SHP77 (cell line): ENCODE results near the gene NDUFAF4.

ENCODE experiments used
- DNase-seq, 2 experiments: peaks; one replicate each; lab custom pipeline; 2025; lab: John Stamatoyannopoulos, UW

Gene NDUFAF4

DNA sequence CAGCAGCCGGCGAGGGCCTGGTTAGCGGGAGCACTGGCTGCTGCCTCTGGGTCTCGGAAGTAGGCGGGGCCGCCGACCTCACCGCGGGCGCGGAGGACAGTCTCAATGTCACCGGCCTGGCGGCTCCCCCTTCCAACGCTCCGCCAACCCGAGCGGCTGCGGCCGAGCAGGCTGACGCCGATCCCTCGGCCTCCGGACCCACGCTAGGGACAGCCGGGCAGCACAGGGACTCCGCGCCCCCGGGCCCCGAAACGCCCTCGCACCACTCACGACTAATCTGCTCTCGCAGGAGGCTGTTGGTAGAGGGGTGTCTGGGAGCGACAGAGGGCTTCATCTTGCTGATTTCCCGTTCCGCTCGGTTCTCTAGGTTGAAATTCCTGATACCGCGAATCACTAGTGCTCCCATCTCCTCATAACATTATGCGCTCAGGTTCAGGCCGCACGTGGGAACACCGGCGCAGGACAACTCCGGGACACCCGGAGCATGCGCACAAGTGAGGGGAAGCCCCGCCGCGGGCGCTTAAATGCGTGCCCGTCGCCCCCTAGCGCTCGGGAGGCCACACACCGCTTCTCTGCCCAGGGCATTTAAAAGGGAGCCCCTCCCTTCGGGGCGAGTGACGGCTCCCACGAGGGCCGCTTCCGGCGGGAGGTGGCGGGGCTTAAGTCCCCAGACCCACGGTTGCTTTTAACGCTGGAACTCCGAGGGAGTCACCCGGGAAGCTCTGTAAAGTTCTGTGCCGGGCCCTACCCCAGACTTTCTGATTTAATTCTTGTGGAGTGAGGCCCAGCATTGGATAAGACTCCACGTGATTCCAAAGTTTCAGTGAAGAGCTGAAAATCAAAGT, at the start of gene NDUFAF4:
TSS of gene NDUFAF4 (minus strand) at position 496 of the 845 bp plus-strand sequence. CDS start at position 406, 90 bp downstream.
- peak; percentile 96 to 97 for DNase-seq

DNA sequence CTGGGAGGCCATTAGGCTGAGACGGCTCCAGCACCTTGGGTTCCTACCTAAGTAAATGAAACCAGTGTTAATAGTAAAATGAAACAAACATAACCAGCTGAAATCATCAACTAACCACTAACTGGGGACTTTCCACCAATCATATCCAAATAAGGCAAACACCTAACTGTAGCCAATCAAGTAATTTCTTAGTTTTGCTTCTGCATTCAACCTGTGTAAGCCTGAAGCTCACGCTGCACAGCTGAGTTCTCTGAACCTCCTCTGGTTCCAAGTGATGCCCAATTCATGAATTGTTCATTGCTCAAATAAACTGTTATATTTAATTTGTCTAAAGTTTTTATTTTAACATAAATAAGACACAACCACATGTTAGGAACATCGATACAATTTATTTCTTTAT, 49.4 kb upstream of the NDUFAF4 start:
- no peak for DNase-seq

DNA sequence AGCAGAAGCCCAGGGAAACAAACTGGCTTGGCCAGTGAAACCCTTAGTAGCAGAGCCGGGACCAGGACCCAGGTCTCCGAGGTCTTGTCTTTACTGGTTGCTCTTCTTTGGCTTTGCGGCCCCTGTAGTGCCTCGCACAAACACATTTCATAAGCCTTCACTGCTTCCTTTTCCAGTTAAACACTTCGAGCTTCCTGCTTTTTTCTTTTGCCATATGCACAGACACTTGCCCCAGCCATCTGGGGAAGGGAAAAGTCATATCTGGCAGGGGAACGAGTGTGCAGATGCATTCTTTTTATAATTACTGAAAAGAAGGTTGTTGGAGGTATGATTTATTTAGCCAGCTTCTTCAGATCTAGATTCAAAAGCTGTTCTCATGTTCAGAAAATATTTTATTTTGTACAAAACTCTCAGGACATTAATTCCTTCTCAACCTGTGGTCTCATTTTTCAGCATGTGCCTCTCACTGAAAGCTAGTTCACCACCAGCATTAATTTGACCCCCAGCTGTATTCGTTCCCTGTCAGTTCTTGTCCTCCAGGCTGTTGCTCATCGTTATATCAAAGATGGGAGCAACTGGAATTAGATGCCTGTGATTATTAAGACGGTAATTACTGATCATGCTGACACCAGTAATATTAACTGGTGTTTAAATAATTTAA, 46.0 kb upstream of the NDUFAF4 start:
- no peak for DNase-seq

DNA sequence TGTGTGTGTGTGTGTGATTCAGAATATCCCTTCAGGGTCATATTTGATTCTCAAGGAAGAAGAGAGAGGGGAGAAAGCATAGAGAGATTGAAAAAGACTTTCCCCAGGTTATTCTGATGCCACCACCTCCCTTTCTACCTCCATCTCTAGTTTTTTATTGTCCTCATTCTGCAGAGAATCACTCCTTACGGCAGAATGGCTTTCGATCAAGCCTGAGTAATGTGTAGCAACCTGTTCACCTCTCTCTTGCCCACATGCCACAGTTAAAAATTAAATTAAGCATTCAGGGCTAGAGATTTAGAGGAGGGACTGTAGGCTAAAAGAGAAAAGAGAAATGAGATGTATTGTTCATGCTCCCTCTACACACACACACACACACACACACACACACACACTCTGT, 45.0 kb upstream of the NDUFAF4 start:
- no peak for DNase-seq

DNA sequence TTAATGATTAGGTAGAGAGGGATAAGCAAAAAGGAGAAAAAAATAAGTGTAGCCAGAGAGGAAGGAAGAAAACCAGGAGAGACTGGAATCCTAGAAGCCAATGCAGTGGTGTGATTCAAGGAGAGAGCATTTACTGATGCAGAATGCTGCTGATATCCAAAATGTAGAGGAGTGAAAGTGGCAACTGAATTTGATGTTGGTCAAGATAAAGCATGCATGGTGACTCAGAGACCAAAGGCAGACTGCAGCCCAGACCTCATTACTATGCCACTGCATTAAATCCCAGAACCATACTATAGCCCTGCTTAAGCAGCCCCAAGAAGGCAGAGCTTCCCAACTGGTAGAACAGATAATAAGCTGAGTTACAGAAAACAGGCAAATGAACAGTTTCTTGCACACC, 42.6 kb upstream of the NDUFAF4 start:
- DNase-seq = no peak

DNA sequence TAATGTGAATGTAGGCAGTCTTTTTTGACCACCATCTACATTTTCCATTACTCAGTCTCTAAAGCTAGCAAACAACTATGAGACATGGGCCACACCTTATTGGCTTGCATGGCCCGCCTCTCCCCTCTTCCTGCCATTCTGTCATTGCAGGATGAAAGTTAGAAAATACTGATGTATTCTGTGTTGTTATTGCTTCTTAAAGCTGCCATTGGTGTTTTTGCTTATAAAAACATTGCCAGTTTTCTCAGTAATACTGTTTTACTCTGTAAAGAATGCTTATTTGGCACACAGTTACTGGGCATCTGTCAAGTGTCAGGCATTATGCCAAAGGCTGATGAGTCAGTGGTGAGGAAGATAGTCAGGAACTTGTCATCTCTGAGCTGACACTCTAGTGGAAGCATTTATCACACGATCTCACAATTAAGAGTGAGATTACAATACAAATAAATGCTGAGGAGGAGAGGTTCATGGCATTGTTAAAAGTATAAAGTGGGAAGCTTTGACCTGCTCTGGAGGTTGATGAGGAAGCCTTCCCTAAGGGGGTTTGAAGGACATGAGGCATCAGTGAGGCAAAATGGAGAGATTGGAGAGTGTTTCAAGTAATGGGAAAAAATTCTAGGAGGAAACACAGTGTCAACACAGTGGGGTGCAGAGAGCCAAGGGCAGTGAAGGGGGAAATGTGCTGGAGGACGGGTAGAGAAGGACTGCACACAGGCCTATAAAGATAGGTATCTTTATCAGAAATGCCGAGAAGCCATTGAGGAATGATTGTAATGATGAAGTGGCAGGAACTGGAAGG, 41.5 kb upstream of the NDUFAF4 start:
- peak in 1 of 2 experiments; percentile 9 for DNase-seq

DNA sequence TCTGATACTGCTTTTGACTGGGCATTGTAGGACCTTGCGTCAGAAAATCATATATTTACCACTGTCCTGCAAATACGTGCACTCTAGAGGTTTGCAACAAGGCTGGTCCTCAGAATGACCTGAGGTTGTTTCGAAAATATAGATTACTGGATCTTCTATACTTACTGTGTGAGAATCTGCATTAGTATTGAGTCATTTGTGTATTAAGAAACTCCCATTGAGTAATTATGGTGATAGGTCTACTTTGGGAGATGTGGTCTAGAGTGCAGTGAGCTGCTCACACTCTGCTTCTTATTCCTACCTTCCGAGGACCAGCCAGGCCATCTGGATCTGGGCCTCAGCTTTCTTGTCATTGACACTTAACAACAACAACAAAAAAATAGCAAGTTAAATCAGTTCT, 36.4 kb upstream of the NDUFAF4 start:
- DNase-seq = no peak

DNA sequence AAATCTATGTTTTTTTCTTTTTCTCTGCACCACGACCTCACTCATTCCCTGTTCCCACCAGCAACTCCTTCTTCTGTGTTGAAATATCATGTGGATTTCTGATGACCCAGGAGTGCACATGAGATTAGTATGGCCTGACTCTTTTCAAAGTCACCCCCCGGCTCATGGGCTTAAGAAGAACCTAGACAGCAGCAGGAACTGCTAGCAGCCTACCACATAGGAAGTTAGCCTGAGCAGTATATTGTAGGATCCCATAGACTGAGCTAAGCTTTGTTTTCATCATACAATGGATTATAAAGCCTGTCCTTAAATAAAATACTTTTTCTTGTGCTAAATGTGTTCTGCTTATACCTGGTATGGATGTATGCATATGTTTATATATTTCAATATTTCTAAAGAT, 33.5 kb upstream of the NDUFAF4 start:
- no peak for DNase-seq

DNA sequence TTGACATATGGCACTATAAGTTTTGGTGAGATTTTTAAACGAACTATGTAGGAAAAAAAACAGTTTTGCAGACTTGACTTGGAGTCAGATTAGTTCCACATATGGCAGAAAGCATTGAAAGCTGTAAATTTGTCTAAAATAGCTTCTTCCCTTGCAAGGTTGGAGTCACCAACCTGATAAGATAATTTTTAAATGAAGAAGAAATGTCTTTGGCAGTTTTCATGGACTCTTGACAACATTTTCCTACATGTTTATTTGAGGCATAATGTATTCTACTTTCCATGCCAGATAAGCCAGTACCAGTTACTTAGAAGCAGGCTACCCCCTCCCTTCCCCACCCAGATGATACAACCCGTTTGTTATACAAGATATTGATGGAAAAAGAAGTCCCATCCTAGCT, 32.0 kb upstream of the NDUFAF4 start:
- no peak for DNase-seq

DNA sequence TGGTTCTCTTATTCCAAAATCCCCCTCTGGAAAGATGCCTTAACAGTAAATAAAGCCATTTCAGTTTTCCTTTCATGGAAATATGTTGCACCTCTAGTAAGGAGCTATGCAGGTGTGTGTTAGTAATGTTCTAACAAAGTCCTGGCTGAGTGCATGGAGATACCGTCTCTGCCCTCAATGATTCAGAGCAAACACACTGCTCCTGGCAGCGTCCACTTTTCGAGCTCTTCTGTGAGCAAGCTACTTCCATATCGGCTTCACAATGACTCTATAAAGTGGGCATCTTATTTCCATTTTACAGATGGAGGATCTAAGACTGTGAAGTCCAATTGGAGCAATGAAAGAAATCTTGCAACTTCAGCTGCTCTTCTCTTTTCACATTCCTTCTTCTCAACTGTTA, 30.0 kb upstream of the NDUFAF4 start:
- no peak for DNase-seq

DNA sequence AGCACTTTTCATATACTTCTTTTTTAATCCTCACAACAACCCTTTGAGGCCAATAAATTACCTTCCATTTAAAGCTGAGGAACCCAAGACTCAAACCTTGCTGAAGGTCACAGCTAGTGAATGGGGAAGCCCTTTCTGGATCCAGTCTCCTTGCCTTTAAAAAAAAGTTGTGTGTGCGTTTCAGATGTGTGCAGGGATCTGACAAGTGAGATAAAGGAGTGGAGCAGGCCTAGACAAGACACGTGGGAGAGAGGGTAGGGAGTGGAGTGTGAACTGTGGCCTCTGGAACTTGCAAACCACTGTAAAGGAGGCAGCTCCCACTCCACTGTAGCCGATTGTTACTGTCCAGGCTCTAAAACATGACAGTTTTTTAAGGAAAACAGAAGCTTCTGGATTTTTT, 28.7 kb upstream of the NDUFAF4 start:
- DNase-seq = no peak

DNA sequence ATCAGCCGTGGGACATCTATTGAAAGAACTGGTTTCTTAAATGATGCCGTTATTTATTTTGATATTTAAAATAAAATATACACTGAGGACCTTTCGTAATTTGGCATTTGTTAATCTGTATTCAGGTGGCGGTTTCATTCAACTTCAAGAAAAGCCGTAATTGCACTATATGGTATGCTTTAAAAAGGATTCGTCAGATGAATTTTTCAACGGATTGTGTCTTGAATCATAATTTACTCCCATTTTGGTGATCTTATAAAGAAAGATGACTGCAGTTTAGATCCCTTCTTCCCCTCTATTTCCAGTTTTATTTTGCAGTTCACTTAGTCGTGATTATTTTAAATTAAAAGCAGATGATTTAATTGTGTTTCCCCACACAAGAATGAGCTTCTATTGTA, 27.6 kb upstream of the NDUFAF4 start:
- no peak for DNase-seq

DNA sequence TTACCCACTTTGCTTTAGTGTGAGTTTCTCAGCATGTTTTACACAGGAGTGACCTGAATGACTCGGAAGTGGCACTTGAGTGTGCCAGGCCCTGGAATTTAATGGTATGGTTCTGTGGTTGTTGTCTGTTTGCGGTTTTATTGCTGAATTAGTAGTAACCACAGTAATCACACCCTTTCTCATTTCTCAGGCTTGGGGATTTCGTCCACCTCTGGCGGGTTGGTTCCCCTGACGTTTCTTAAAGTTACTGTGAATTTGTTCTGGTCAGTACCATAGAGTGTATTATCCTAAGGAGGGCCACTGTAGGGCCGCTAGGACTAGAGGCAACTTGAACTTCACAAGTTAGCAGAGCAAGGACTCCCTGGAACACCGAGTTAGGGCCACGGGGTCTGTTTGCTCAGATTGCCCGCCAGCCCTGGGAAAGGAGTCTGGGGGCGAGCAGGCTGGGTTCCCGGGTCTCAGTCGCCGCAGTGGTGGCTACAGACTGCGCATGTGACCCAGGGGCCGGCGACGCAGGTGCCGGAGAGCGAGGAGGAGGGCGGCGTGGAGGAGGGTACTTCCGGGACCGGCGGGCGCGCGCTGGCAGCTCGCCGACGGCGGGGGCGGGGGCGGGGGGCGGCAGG, 26.3 kb upstream of the NDUFAF4 start:
- DNase-seq = peak in 1 of 2 experiments; percentile 95

DNA sequence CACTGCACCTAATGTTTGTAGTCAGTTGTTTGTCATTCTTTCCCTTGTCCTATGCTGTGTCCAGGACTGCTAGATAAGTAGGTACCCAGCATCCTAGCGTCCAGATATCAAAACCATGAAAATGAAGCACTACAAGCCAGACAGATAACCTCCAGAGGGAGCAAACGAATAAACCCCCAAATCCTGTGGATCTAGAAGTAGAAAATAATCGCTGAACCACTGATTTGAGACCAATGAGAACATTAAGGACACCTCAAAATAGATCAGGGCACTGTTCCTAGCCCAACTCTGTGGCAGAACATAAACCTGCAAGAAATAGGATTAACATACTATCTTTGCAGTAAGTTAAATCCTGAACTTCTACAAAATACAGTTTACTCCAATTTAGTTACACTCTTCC, 25.7 kb upstream of the NDUFAF4 start:
- no peak for DNase-seq

DNA sequence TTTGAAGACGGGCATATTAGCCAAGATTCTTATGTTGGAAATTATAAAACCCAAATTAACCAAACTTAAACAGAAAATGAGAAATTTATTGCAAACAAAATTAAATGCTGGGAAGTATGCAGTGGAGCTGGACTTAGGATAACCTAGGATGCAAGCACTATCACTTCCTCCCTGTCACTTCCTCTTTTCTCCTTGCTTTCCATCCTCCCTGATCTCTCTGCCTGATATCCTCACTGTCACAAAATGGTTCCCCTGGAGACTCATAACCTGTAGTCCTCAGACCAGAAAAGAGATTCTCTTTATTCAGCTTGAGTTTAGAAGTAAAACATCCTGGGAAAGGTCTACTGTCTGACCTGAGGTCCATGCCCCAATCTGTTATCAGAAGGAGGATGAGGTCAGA, 19.4 kb upstream of the NDUFAF4 start:
- no peak for DNase-seq

DNA sequence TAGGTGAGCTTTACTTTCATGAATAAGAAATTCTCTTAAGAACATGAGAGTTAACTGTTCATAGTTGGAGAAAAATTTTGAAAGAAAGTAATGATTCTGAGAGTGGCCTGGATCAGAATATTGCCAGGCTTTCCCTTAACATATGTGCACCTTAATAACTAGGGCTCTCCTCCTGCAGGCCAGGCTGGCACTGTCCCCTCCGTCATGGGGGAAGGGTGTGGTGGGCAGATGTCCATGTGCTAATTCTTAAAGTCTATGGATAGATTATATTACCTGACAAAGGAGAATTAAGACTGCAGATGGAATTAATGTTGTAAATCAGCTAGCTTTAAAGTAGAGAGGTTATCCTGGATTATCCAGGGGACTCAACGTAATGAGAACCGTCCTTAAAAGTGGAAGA, 15.9 kb upstream of the NDUFAF4 start:
- no peak for DNase-seq

DNA sequence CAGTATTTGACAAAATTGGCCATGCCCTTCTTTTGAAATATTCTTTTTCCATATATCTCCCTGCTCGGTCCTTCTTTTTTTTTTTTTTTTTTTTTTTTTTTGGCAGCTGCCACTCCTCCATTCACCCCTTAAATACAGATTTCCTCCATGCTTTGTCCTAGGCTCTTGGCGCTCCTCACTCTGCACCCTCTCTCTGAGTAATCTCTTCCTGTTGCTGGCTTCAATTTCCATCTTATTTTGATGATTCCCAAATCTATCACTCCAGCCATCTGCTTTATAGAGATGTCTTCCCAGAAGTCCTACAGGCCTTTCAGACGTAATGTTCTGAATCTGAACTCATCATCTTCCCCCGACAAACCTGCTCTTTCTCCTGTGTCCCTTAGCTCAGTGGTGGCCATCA, 14.1 kb upstream of the NDUFAF4 start:
- DNase-seq = no peak

DNA sequence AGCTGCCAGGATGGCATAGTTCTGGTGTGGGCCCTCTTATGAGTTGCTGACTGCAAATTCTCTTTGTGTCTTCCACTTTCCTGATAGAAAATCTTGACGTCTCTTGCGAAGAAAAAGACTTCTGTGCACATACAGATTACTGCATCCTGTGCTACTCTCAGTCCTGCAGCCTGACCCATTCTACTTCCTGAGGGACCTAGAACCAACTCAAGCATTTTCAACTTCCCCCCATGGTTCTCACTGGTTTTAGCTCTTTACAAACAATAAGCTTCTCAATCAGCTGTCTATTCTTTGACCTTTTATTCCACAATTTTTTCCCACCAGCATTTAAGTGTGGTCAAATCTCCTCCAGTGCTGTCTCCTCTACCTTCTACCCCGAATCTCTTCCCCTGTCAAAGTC, 13.5 kb upstream of the NDUFAF4 start:
- no peak for DNase-seq

DNA sequence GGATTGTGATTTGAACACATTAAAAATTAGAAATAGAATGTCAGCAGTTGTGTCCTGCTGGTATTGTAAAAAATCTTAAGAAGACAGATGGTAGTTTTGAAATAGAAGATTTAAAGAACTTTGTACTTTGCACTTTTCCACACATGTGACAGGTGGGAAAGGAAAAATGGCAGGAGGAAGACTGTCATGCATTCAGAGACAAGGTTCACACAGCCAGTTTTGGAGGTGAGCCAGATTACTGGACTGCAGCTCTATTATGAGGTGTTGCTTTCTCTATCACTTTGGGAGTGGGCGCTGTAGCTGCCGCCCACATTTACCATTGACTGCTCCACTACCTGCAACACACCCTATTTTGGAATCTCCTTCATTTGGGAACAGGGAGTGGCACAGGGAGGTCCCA, 12.1 kb upstream of the NDUFAF4 start:
- DNase-seq = no peak

DNA sequence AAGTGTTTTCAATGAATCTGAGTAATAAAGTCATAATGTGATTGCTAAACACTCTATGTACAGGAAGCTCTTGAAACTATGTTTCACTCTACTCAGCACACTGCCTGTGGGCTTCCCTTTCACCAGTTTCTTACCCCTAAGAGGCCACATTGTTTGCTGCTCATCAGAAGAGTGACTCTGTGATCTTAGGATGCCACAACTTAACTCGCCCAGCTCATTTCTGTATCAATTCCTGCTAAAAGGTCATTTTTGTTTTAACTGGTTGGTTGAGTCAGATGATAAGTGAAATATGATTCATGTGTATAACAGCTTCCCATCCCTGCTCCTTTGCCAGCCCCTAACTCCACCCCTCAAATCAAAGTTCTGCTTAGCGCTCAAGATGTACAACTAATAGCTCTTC, 9.8 kb upstream of the NDUFAF4 start:
- DNase-seq = no peak

DNA sequence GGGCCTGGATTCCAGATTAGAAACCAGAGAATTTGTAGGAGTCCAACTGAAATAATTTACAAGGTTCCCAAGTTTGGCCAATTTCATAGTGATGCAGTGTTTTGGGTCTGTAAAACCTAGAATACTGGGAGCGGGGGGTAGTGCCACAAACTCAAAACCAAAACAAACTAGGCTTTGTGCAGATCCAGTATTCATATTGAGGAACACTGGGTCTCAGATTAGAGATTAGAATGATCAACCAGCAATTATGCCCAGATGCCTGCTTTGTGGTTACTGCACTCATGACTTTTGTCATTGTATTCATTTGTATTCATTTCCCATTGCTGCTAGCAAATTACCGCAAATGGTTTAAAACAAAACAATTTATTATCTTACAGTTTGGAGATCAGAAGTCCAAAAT, 3.2 kb upstream of the NDUFAF4 start:
- no peak for DNase-seq

DNA sequence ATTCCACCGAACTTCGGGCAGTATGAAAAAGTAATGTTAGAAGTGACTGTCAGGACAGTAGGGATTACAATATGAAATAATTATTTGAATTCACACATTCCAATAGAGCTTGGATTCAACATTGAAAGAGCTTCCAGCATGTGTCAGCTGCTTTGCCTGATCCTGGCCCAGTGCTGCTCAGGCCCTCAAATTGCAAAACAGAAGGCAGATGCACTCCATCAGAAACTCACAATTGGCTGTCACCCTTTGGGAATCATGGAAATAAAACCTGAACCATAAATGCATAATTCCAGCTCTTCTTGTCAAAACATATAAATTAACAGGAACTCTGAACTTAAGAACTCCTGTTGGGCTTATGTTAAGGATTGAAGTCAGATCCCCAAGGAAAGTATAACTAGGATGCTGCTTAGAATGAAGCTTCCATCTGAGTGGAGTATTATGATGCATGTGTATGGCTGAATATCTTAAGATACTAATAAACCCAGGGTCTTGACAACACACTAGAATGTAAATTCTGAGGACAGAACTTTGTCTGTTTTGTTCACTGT, 1.8 kb upstream of the NDUFAF4 start:
- DNase-seq = no peak
